WTC11 (cell line): Measurements from ENCODE around the gene COL4A2. TPM values are rescaled to one million over a fixed set of nuclear protein-coding genes. Genes with fewer than 3 reads are reported as not detected.

Source experiments
- ATAC-seq: fragments of 200-7000 bp; cut with Tn5 transposase; 2 replicates; pipeline ENCODE4 v1.10.0; 2021; ENCODE audit warnings: mild to moderate bottlenecking, moderate library complexity
- CTCF ChIA-PET: fragments of 300-600 bp; sonication (Branson Sonifier 250); formaldehyde crosslinking; loops from one replicate; lab custom pipeline; 2021; ENCODE audit warnings: antibody characterized with exemption; lab: Charles Lee
- POLR2A ChIA-PET: fragments of 350-600 bp; sonication (Branson Sonifier 250); formaldehyde crosslinking; loops from one replicate; lab custom pipeline; 2021; ENCODE audit warnings: antibody characterized with exemption; lab: Charles Lee
- DNase-seq: peaks from one replicate; pipeline ENCODE4 v3.0.0; 2021; ENCODE audit warnings: low spot score
- H3K27ac Mint-ChIP-seq: 2 replicates; pipeline ENCODE4 v1.8.0; 2021; ENCODE audit warnings: mixed read lengths
- H3K27me3 Mint-ChIP-seq: 2 replicates; pipeline ENCODE4 v1.8.0; 2021; ENCODE audit warnings: low read depth, mild to moderate bottlenecking, moderate library complexity, mixed read lengths
- H3K36me3 Mint-ChIP-seq: 2 replicates; pipeline ENCODE4 v1.8.0; 2021; ENCODE audit warnings: mixed read lengths
- H3K4me1 Mint-ChIP-seq: 2 replicates; pipeline ENCODE4 v1.8.0; 2022; ENCODE audit warnings: mixed read lengths
- H3K4me3 Mint-ChIP-seq: 2 replicates; pipeline ENCODE4 v1.8.0; 2021; ENCODE audit warnings: mild to moderate bottlenecking, moderate library complexity, mixed read lengths
- H3K9me3 Mint-ChIP-seq: 2 replicates; pipeline ENCODE4 v1.8.0; 2021; ENCODE audit warnings: mixed read lengths
- FOXP1 ChIP-seq: sonication (generic); formaldehyde crosslinking; IDR thresholded peaks from 2 replicates; pipeline ENCODE4 v1.8.0; 2022; ENCODE audit warnings: missing genetic modification reagents, mild to moderate bottlenecking, moderate library complexity, borderline replicate concordance
- GRHL2 ChIP-seq: fragments of 250-450 bp; sonication (Bioruptor Pico); IDR thresholded peaks from 2 replicates; pipeline ENCODE4 v1.8.0; 2022; ENCODE audit warnings: mild to moderate bottlenecking, moderate library complexity; ENCODE audit not compliant: insufficient replicate concordance, severe bottlenecking
- HMGA2 ChIP-seq: fragments of 250-450 bp; sonication (Bioruptor Pico); IDR thresholded peaks from 2 replicates; pipeline ENCODE4 v1.4.0; 2021; ENCODE audit warnings: mild to moderate bottlenecking, moderate library complexity
- NR2C2 ChIP-seq: sonication (generic); formaldehyde crosslinking; IDR thresholded peaks from 2 replicates; pipeline ENCODE4 v1.8.0; 2022; ENCODE audit warnings: mild to moderate bottlenecking, missing genetic modification reagents
- NR3C1 ChIP-seq: sonication (generic); formaldehyde crosslinking; conservative IDR thresholded peaks from 2 replicates; pipeline ENCODE4 v1.8.1; 2023; ENCODE audit warnings: low read depth, mild to moderate bottlenecking, missing genetic modification reagents
- PRRX2 ChIP-seq: fragments of 250-450 bp; sonication (Bioruptor Pico); IDR thresholded peaks from 2 replicates; pipeline ENCODE4 v1.8.0; 2021; ENCODE audit warnings: mild to moderate bottlenecking
- SMAD3 ChIP-seq: sonication (generic); formaldehyde crosslinking; IDR thresholded peaks from 2 replicates; pipeline ENCODE4 v1.8.0; 2022; ENCODE audit warnings: missing genetic modification reagents, mild to moderate bottlenecking, borderline replicate concordance
- SMAD4 ChIP-seq: sonication (generic); formaldehyde crosslinking; IDR thresholded peaks from 2 replicates; pipeline ENCODE4 v1.8.0; 2022; ENCODE audit warnings: mild to moderate bottlenecking, missing genetic modification reagents
- SOX15 ChIP-seq: fragments of 250-450 bp; sonication (Bioruptor Pico); IDR thresholded peaks from 2 replicates; pipeline ENCODE4 v1.9.0; 2021; ENCODE audit warnings: mild to moderate bottlenecking
- TEAD1 ChIP-seq: sonication (generic); formaldehyde crosslinking; IDR thresholded peaks from 2 replicates; pipeline ENCODE4 v1.8.0; 2022; ENCODE audit warnings: mild to moderate bottlenecking, missing genetic modification reagents
- TP53 ChIP-seq: sonication (generic); formaldehyde crosslinking; IDR thresholded peaks from 2 replicates; pipeline ENCODE4 v1.8.1; 2023; ENCODE audit warnings: mild to moderate bottlenecking, missing genetic modification reagents
- ZNF138 ChIP-seq: sonication (generic); formaldehyde crosslinking; conservative IDR thresholded peaks from 2 replicates; pipeline ENCODE4 v1.8.1; 2022; ENCODE audit warnings: mild to moderate bottlenecking, moderate library complexity, missing genetic modification reagents
- ZNF232 ChIP-seq: sonication (generic); formaldehyde crosslinking; IDR thresholded peaks from 2 replicates; pipeline ENCODE4 v1.8.0; 2022; ENCODE audit warnings: mild to moderate bottlenecking, missing genetic modification reagents
- ZNF263 ChIP-seq: sonication (generic); formaldehyde crosslinking; IDR thresholded peaks from 2 replicates; pipeline ENCODE4 v1.8.1; 2022; ENCODE audit warnings: low read depth, mild to moderate bottlenecking, moderate library complexity, missing genetic modification reagents
- ZNF317 ChIP-seq: sonication (generic); formaldehyde crosslinking; IDR thresholded peaks from 2 replicates; pipeline ENCODE4 v1.8.1; 2023; ENCODE audit warnings: low read depth, mild to moderate bottlenecking, moderate library complexity, missing genetic modification reagents, borderline replicate concordance
- total RNA-seq: library from RNA; stranded (reverse); gene quantifications from 3 replicates; pipeline ENCODE4 v1.2.3, GENCODE V29; 2021
- TF ChIP-seq, protein P1 (sequence below): fragments of 250-450 bp; sonication (Bioruptor Pico); IDR thresholded peaks from 2 replicates; pipeline ENCODE4 v1.9.0; 2021; ENCODE audit warnings: mild to moderate bottlenecking, borderline replicate concordance
- TF ChIP-seq, protein P2 (sequence below): sonication (generic); formaldehyde crosslinking; IDR thresholded peaks from 2 replicates; pipeline ENCODE4 v1.8.1; 2023; ENCODE audit warnings: mild to moderate bottlenecking, moderate library complexity, missing genetic modification reagents
- TF ChIP-seq, protein P3 (sequence below): fragments of 250-450 bp; sonication (Bioruptor Pico); conservative IDR thresholded peaks from 2 replicates; pipeline ENCODE4 v1.9.0; 2021; ENCODE audit warnings: mild to moderate bottlenecking
- TF ChIP-seq, protein P4 (sequence below): sonication (generic); formaldehyde crosslinking; IDR thresholded peaks from 2 replicates; pipeline ENCODE4 v1.8.0; 2022; ENCODE audit warnings: mild to moderate bottlenecking, missing genetic modification reagents
- TF ChIP-seq, protein P5 (sequence below): sonication (generic); formaldehyde crosslinking; IDR thresholded peaks from 2 replicates; pipeline ENCODE4 v1.8.1; 2023; ENCODE audit warnings: mild to moderate bottlenecking, missing genetic modification reagents
- TF ChIP-seq, protein P6 (sequence below): sonication (generic); formaldehyde crosslinking; IDR thresholded peaks from 2 replicates; pipeline ENCODE4 v1.8.0; 2022; ENCODE audit warnings: missing genetic modification reagents

Gene COL4A2
- total RNA-seq, 1 experiment from 2014 or later: 109 TPM

DNA sequence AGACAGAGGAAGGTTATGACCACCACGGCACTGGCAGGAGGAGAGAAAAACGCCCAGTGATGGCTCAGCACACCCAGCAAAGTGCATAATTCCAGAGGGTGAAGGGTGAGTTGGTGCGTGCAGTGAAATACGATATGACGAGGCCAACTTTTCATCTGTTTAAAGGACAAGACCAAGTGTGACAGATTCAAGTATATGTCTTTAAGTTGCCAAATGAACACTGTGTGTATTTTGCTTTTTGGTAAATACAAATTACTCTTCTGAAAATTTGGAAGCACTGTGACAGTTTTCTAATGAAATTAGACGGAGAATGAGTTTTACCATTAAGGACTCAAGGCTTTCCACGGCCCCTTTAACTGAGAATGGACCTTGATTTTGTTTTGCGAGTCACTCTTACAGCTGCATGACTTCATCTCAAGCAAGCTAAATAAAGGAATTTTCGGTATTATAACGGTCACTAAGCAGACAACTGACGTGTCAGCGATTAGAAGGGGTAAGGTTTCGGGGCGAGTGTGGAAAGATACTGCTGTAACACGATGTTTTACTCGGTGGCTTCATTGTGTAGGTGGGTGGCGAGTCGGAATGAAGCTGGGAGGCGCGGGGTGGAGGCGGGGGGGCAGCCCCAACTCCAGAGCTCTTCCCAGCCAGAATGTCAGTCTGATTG lies 22.8 kb downstream of the COL4A2 start (continued):
- TF ChIP-seq, protein P1, sequence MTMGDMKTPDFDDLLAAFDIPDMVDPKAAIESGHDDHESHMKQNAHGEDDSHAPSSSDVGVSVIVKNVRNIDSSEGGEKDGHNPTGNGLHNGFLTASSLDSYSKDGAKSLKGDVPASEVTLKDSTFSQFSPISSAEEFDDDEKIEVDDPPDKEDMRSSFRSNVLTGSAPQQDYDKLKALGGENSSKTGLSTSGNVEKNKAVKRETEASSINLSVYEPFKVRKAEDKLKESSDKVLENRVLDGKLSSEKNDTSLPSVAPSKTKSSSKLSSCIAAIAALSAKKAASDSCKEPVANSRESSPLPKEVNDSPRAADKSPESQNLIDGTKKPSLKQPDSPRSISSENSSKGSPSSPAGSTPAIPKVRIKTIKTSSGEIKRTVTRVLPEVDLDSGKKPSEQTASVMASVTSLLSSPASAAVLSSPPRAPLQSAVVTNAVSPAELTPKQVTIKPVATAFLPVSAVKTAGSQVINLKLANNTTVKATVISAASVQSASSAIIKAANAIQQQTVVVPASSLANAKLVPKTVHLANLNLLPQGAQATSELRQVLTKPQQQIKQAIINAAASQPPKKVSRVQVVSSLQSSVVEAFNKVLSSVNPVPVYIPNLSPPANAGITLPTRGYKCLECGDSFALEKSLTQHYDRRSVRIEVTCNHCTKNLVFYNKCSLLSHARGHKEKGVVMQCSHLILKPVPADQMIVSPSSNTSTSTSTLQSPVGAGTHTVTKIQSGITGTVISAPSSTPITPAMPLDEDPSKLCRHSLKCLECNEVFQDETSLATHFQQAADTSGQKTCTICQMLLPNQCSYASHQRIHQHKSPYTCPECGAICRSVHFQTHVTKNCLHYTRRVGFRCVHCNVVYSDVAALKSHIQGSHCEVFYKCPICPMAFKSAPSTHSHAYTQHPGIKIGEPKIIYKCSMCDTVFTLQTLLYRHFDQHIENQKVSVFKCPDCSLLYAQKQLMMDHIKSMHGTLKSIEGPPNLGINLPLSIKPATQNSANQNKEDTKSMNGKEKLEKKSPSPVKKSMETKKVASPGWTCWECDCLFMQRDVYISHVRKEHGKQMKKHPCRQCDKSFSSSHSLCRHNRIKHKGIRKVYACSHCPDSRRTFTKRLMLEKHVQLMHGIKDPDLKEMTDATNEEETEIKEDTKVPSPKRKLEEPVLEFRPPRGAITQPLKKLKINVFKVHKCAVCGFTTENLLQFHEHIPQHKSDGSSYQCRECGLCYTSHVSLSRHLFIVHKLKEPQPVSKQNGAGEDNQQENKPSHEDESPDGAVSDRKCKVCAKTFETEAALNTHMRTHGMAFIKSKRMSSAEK: no peak
- TF ChIP-seq, protein P2, sequence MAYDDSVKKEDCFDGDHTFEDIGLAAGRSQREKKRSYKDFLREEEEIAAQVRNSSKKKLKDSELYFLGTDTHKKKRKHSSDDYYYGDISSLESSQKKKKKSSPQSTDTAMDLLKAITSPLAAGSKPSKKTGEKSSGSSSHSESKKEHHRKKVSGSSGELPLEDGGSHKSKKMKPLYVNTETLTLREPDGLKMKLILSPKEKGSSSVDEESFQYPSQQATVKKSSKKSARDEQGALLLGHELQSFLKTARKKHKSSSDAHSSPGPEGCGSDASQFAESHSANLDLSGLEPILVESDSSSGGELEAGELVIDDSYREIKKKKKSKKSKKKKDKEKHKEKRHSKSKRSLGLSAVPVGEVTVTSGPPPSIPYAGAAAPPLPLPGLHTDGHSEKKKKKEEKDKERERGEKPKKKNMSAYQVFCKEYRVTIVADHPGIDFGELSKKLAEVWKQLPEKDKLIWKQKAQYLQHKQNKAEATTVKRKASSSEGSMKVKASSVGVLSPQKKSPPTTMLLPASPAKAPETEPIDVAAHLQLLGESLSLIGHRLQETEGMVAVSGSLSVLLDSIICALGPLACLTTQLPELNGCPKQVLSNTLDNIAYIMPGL (CRISPR knock-in tag): no peak
- no peak for TF ChIP-seq TP53 (CRISPR knock-in tag)
- no peak for TF ChIP-seq NR3C1
- TF ChIP-seq, protein P3, sequence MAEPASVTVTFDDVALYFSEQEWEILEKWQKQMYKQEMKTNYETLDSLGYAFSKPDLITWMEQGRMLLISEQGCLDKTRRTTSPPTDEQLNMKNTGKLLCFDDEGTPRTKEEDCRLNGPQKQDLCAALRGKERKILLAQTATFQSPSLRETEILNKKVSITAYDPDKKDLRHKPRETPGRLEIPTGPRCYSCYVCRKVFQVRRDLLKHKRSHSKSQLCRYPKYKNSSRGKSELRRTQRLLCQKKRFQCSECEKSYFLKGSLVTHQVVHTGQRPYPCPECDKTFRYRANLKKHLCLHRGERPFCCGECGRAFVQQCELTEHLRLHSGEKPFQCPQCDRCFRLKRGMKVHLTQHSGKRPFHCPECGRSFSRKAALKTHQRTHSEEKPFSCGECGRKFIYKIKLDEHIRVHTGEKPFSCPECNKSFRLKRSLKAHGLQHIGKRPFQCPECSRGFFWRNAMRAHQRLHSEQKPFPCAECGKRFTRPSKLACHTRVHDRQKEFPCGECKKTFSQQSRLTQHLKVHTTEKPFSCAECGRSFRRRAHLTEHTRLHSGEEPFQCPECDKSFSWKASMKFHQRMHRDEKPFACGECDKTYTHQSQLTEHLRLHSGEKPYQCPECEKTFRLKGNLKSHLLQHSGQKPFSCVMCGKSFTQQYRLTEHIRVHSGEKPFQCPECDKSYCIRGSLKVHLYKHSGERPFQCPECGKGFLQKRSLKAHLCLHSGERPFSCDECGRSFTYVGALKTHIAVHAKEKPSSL (CRISPR knock-in tag): no peak
- TF ChIP-seq HMGA2: no peak
- TF ChIP-seq NR2C2 (CRISPR knock-in tag): no peak
- TF ChIP-seq ZNF263 (CRISPR knock-in tag): no peak
- no peak for TF ChIP-seq ZNF317 (CRISPR knock-in tag)
- TF ChIP-seq, protein P4, sequence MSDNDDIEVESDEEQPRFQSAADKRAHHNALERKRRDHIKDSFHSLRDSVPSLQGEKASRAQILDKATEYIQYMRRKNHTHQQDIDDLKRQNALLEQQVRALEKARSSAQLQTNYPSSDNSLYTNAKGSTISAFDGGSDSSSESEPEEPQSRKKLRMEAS (CRISPR knock-in tag): no peak
- TF ChIP-seq, all 79 proteins: peak for 0

GRCh38 chr13:110330491-110331011 lies 23.5 kb downstream of the COL4A2 start:
- H3K27me3 Mint-ChIP-seq: no peaks in the 10 kb centered on the region
- ChIA-PET POLR2A (interaction anchor here (1.1 kb wide), 1 partner anchor 22 kb away, joined by 5 read pairs; no protein-coding TSS in a partner anchor), CTCF (interaction anchor here (2.2 kb wide), 1 partner anchor 22 kb away, joined by 13 read pairs; no protein-coding TSS in a partner anchor)
- H3K4me3 Mint-ChIP-seq: no peak overlapping the region
- no peak for DNase-seq
- 0 out of 2 replicates have a peak, but pooled peaks cover 3% of the 10 kb centered on the region for H3K36me3 Mint-ChIP-seq
- ATAC-seq: no peak
- H3K4me1 Mint-ChIP-seq: peaks cover 60% of the 10 kb centered on the region
- peak overlapping the region; percentile 62; the same call in 1 of the 2 replicates for H3K27ac Mint-ChIP-seq
- H3K9me3 Mint-ChIP-seq: no peaks in the 10 kb centered on the region
- TF ChIP-seq GRHL2 (no peak), SMAD4 (no peak), FOXP1 (no peak), SMAD3 (CRISPR knock-in tag) (no peak), ZNF138 (CRISPR knock-in tag) (no peak), TEAD1 (CRISPR knock-in tag) (no peak), ZNF232 (CRISPR knock-in tag) (no peak), PRRX2 (no peak), SOX15 (CRISPR knock-in tag) (no peak)
- TF ChIP-seq, protein P4 (CRISPR knock-in tag): no peak
- TF ChIP-seq, protein P5, sequence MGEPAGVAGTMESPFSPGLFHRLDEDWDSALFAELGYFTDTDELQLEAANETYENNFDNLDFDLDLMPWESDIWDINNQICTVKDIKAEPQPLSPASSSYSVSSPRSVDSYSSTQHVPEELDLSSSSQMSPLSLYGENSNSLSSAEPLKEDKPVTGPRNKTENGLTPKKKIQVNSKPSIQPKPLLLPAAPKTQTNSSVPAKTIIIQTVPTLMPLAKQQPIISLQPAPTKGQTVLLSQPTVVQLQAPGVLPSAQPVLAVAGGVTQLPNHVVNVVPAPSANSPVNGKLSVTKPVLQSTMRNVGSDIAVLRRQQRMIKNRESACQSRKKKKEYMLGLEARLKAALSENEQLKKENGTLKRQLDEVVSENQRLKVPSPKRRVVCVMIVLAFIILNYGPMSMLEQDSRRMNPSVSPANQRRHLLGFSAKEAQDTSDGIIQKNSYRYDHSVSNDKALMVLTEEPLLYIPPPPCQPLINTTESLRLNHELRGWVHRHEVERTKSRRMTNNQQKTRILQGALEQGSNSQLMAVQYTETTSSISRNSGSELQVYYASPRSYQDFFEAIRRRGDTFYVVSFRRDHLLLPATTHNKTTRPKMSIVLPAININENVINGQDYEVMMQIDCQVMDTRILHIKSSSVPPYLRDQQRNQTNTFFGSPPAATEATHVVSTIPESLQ (CRISPR knock-in tag): no peak
- TF ChIP-seq, protein P6, sequence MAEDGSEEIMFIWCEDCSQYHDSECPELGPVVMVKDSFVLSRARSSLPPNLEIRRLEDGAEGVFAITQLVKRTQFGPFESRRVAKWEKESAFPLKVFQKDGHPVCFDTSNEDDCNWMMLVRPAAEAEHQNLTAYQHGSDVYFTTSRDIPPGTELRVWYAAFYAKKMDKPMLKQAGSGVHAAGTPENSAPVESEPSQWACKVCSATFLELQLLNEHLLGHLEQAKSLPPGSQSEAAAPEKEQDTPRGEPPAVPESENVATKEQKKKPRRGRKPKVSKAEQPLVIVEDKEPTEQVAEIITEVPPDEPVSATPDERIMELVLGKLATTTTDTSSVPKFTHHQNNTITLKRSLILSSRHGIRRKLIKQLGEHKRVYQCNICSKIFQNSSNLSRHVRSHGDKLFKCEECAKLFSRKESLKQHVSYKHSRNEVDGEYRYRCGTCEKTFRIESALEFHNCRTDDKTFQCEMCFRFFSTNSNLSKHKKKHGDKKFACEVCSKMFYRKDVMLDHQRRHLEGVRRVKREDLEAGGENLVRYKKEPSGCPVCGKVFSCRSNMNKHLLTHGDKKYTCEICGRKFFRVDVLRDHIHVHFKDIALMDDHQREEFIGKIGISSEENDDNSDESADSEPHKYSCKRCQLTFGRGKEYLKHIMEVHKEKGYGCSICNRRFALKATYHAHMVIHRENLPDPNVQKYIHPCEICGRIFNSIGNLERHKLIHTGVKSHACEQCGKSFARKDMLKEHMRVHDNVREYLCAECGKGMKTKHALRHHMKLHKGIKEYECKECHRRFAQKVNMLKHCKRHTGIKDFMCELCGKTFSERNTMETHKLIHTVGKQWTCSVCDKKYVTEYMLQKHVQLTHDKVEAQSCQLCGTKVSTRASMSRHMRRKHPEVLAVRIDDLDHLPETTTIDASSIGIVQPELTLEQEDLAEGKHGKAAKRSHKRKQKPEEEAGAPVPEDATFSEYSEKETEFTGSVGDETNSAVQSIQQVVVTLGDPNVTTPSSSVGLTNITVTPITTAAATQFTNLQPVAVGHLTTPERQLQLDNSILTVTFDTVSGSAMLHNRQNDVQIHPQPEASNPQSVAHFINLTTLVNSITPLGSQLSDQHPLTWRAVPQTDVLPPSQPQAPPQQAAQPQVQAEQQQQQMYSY (CRISPR knock-in tag): no peak
